Loucy (cell line): Measurements from ENCODE around the gene CCDC91.
A peak's percentile ranks its signal among the peaks of the same experiment; 100 is the strongest.

Source experiments
- H2AFZ ChIP-seq: fragments of 200-600 bp; sonication (generic); 2 replicates; pipeline ENCODE4 v1.6.0; 2016; ENCODE audit warnings: antibody characterized with exemption, mild to moderate bottlenecking, low read length, moderate library complexity
- H3F3A ChIP-seq: fragments of 200-600 bp; 2 replicates; pipeline ENCODE4 v1.6.0; 2016; ENCODE audit warnings: antibody characterized with exemption, low read depth, mild to moderate bottlenecking
- H3K27me3 ChIP-seq: fragments of 200-600 bp; sonication (generic); 2 replicates; pipeline ENCODE4 v1.6.1; 2014; ENCODE audit warnings: low read length, mild to moderate bottlenecking; ENCODE audit not compliant: insufficient read depth, poor library complexity, severe bottlenecking
- H3K36me3 ChIP-seq: fragments of 200-600 bp; sonication (generic); 2 replicates; pipeline ENCODE4 v1.6.1; 2016; ENCODE audit warnings: low read length; ENCODE audit not compliant: insufficient read depth
- H3K4me1 ChIP-seq: fragments of 200-600 bp; sonication (generic); 2 replicates; pipeline ENCODE4 v1.5.1; 2014; ENCODE audit warnings: low read length, mild to moderate bottlenecking; ENCODE audit not compliant: insufficient read depth, poor library complexity, severe bottlenecking
- H3K4me2 ChIP-seq: fragments of 200-600 bp; sonication (generic); 2 replicates; pipeline ENCODE4 v1.6.0; 2014; ENCODE audit warnings: antibody characterized with exemption, low read length, low read depth, mild to moderate bottlenecking; ENCODE audit not compliant: poor library complexity, severe bottlenecking
- H3K4me3 ChIP-seq: fragments of 200-600 bp; sonication (generic); 2 replicates; pipeline ENCODE4 v1.5.1; 2014; ENCODE audit warnings: low read length, mild to moderate bottlenecking, mixed read lengths; ENCODE audit not compliant: poor library complexity, severe bottlenecking
- H3K79me2 ChIP-seq: fragments of 200-600 bp; sonication (generic); 2 replicates; pipeline ENCODE4 v1.6.1; 2014; ENCODE audit warnings: low read length; ENCODE audit not compliant: insufficient read depth
- H3K9ac ChIP-seq: fragments of 200-600 bp; sonication (generic); 2 replicates; pipeline ENCODE4 v1.6.0; 2014; ENCODE audit warnings: mild to moderate bottlenecking, low read depth, low read length, moderate library complexity; ENCODE audit not compliant: poor library complexity, severe bottlenecking
- H3K9me2 ChIP-seq: fragments of 200-600 bp; sonication (generic); replicated peaks from 2 replicates; pipeline ENCODE4 v1.6.1; 2016; ENCODE audit warnings: low read depth, low read length, mixed read lengths
- H3K9me3 ChIP-seq: fragments of 200-600 bp; sonication (generic); 2 replicates; pipeline ENCODE4 v1.6.1; 2014; ENCODE audit warnings: mild to moderate bottlenecking, antibody characterized with exemption, low read length, low read depth; ENCODE audit not compliant: insufficient read depth
- H4K20me1 ChIP-seq: fragments of 200-600 bp; sonication (generic); 2 replicates; pipeline ENCODE4 v1.6.0; 2014; ENCODE audit warnings: antibody characterized with exemption, low read length, mild to moderate bottlenecking; ENCODE audit not compliant: insufficient read depth, poor library complexity, severe bottlenecking
- EZH2phosphoT487 ChIP-seq: fragments of 200-600 bp; IDR thresholded peaks from 2 replicates; pipeline ENCODE4 v1.6.1; 2018; ENCODE audit warnings: antibody characterized with exemption, mild to moderate bottlenecking, moderate library complexity, borderline replicate concordance
- TF ChIP-seq, protein P1 (sequence below): fragments of 200-600 bp; sonication (generic); conservative IDR thresholded peaks from 2 replicates; pipeline ENCODE4 v1.5.1; 2014; ENCODE audit warnings: mild to moderate bottlenecking, antibody characterized with exemption, low read length

Gene CCDC91

DNA sequence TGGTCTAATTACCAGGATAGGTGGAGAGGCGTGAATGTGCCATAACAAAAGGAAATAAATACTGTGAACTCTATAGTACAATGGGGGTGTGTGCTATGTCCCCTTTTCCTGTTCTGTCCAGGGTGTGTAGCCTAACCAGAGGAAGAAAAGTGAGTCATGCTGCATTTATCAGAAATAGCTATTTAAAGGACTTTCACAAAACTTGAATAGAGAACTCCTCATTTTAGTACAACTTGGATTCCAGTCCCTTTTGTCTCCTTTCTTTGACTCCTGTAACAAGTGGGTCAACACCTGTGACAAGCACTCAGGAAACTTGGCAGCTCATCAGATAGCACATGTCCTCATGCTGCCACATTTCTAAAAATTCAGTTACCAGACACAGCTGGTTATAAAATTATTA is 123.4 kb downstream of the CCDC91 start:
- peak overlapping the region; percentile 35 for H3K4me2 ChIP-seq
- H3K4me1 ChIP-seq = peaks cover 10% of the 10 kb centered on the region
- TF ChIP-seq, protein P1, sequence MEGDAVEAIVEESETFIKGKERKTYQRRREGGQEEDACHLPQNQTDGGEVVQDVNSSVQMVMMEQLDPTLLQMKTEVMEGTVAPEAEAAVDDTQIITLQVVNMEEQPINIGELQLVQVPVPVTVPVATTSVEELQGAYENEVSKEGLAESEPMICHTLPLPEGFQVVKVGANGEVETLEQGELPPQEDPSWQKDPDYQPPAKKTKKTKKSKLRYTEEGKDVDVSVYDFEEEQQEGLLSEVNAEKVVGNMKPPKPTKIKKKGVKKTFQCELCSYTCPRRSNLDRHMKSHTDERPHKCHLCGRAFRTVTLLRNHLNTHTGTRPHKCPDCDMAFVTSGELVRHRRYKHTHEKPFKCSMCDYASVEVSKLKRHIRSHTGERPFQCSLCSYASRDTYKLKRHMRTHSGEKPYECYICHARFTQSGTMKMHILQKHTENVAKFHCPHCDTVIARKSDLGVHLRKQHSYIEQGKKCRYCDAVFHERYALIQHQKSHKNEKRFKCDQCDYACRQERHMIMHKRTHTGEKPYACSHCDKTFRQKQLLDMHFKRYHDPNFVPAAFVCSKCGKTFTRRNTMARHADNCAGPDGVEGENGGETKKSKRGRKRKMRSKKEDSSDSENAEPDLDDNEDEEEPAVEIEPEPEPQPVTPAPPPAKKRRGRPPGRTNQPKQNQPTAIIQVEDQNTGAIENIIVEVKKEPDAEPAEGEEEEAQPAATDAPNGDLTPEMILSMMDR = no peak
- TF ChIP-seq EZH2phosphoT487 = no peak
- no peaks in the 10 kb centered on the region for H3K79me2 ChIP-seq
- no peak overlapping the region for H3K4me3 ChIP-seq
- no peak overlapping the region for H3K9ac ChIP-seq
- H3K9me2 ChIP-seq = no peaks in the 10 kb centered on the region
- peaks cover 19% of the 10 kb centered on the region for H3K36me3 ChIP-seq
- H2AFZ ChIP-seq = no peak overlapping the region
- H3K27me3 ChIP-seq = no peaks in the 10 kb centered on the region
- no peaks in the 10 kb centered on the region for H3K9me3 ChIP-seq
- no peaks in the 10 kb centered on the region for H3F3A ChIP-seq
- H4K20me1 ChIP-seq = peaks cover 3% of the 10 kb centered on the region

DNA sequence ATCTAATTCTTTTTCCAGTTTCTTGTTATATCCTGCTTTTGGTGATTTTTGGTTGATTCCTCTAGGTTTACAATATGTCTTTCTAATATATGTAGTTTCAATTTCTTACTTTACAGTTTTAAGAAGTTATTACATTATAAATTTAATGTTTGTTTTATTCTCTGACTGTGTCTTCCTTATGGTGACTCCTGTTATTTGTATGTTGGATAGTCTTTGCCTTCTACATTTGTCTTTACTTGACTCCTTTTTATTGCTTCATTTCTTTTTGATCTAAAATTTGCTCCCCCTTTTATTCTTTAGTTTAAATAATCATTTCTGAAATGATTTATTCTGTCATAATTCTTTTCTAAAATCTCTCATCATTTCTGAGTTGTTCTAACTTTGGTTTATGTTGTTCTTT is 125.8 kb downstream of the CCDC91 start:
- Histone ChIP-seq H3K4me3 (no peak overlapping the region), H4K20me1 (peaks cover 3% of the 10 kb centered on the region), H3K4me2 (no peak overlapping the region), H3K9me2 (no peaks in the 10 kb centered on the region), H3K27me3 (no peaks in the 10 kb centered on the region), H3F3A (no peaks in the 10 kb centered on the region), H3K9ac (no peak overlapping the region), H3K9me3 (no peaks in the 10 kb centered on the region), H3K4me1 (peaks cover 10% of the 10 kb centered on the region), H2AFZ (no peak overlapping the region), H3K79me2 (no peaks in the 10 kb centered on the region), H3K36me3 (peaks cover 4% of the 10 kb centered on the region; the same call in 1 of the 2 replicates)
- TF ChIP-seq, protein P1 = no peak
- no peak for TF ChIP-seq EZH2phosphoT487

DNA sequence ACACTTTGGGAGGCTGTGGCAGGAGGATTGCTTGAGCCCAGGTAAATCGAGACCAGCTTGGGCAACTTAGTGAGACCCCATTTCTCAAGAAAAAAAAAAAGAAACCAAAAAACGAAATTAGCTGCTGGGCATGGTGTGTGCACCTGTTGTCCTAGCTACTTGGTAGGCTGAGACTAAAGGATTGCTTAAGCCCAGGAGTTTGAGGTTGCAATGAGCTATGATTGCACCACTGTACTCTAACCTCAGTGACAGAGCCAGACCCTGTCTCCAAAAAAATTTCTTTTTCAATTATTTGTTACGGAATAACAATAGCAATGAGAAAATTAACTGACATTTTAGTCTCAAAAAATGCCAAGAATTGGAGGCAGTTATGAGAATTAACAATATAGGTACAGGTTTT is 128.0 kb downstream of the CCDC91 start:
- TF ChIP-seq, protein P1 = no peak
- TF ChIP-seq EZH2phosphoT487 = no peak
- Histone ChIP-seq H3K79me2 (no peaks in the 10 kb centered on the region), H3F3A (no peaks in the 10 kb centered on the region), H3K4me1 (peaks cover 10% of the 10 kb centered on the region), H3K9me3 (no peaks in the 10 kb centered on the region), H3K4me3 (no peak overlapping the region), H3K9me2 (no peaks in the 10 kb centered on the region), H3K36me3 (no peaks in the 10 kb centered on the region; the same call in 1 of the 2 replicates), H3K9ac (no peak overlapping the region), H3K4me2 (no peak overlapping the region), H4K20me1 (peaks cover 3% of the 10 kb centered on the region), H2AFZ (no peak overlapping the region), H3K27me3 (no peaks in the 10 kb centered on the region)
